HepG2 (cell line): ENCODE results near the gene SPHK2. TPM values are rescaled to one million over a fixed set of nuclear protein-coding genes. Genes with fewer than 3 reads are reported as not detected.

Source experiments
- CHD4 ChIP-seq: fragments of 200-600 bp; sonication (generic); IDR thresholded peaks from 2 replicates; pipeline ENCODE4 v1.7.0; 2017; ENCODE audit warnings: mild to moderate bottlenecking, low read length, borderline replicate concordance
- GABPB1 ChIP-seq: IDR thresholded peaks from 2 replicates; pipeline ENCODE4 v1.6.1; 2016; ENCODE audit warnings: mild to moderate bottlenecking, missing genetic modification reagents, moderate library complexity, missing compliant biosample characterization
- GATAD2A ChIP-seq: IDR thresholded peaks from 2 replicates; pipeline ENCODE4 v1.6.1; 2016
- HNRNPLL ChIP-seq: fragments of 200-400 bp; formaldehyde crosslinking; IDR thresholded peaks from 2 replicates; pipeline ENCODE4 v1.6.1; 2017; ENCODE audit warnings: mild to moderate bottlenecking, low read depth, low read length; ENCODE audit not compliant: poor library complexity, severe bottlenecking
- MYC ChIP-seq: sonication (generic); formaldehyde crosslinking; IDR thresholded peaks from 2 replicates; pipeline ENCODE4 v1.9.0; 2021; ENCODE audit warnings: missing genetic modification reagents, borderline replicate concordance
- NBN ChIP-seq: fragments of 450-650 bp; conservative IDR thresholded peaks from 2 replicates; pipeline ENCODE4 v1.6.1; 2017
- PITX1 ChIP-seq: sonication (generic); formaldehyde crosslinking; IDR thresholded peaks from 2 replicates; pipeline ENCODE4 v1.5.1; 2020; ENCODE audit warnings: mild to moderate bottlenecking, missing genetic modification reagents
- POGZ ChIP-seq: sonication (generic); formaldehyde crosslinking; IDR thresholded peaks from 2 replicates; pipeline ENCODE4 v1.4.0; 2020; ENCODE audit warnings: mild to moderate bottlenecking, missing genetic modification reagents
- RBFOX2 ChIP-seq: fragments of 200-400 bp; formaldehyde crosslinking; IDR thresholded peaks from 2 replicates; pipeline ENCODE4 v1.6.1; 2017; ENCODE audit warnings: low read depth, mild to moderate bottlenecking, low read length
- SAP130 ChIP-seq: IDR thresholded peaks from 2 replicates; pipeline ENCODE4 v1.6.1; 2016; ENCODE audit warnings: low read depth
- SKI ChIP-seq: fragments of 450-650 bp; IDR thresholded peaks from one replicate; pipeline ENCODE4 v1.6.1; 2018; ENCODE audit warnings: mild to moderate bottlenecking; ENCODE audit not compliant: partially characterized antibody
- SP4 ChIP-seq: sonication (generic); formaldehyde crosslinking; IDR thresholded peaks from 2 replicates; pipeline ENCODE4 v1.8.1; 2023; ENCODE audit warnings: mild to moderate bottlenecking, missing genetic modification reagents
- TBX3 ChIP-seq: fragments of 450-650 bp; IDR thresholded peaks from 2 replicates; pipeline ENCODE4 v1.6.1; 2017; ENCODE audit warnings: antibody characterized with exemption, mild to moderate bottlenecking, inconsistent platforms, borderline replicate concordance
- THAP11 ChIP-seq: IDR thresholded peaks from 2 replicates; pipeline ENCODE4 v1.6.1; 2016; ENCODE audit warnings: missing biosample characterization, missing genetic modification reagents
- XRCC5 ChIP-seq: fragments of 200-400 bp; formaldehyde crosslinking; optimal IDR thresholded peaks from 2 replicates; pipeline ENCODE3; 2017; ENCODE audit warnings: mild to moderate bottlenecking, low read length
- YEATS4 ChIP-seq: sonication (generic); formaldehyde crosslinking; IDR thresholded peaks from 2 replicates; pipeline ENCODE4 v1.4.0; 2020; ENCODE audit warnings: missing genetic modification reagents, borderline replicate concordance
- ZMYM2 ChIP-seq: sonication (generic); formaldehyde crosslinking; IDR thresholded peaks from 2 replicates; pipeline ENCODE4 v1.8.0; 2022; ENCODE audit warnings: mild to moderate bottlenecking, missing genetic modification reagents
- ZNF225 ChIP-seq: sonication (generic); formaldehyde crosslinking; IDR thresholded peaks from 2 replicates; pipeline ENCODE4 v1.4.0; 2020; ENCODE audit warnings: mild to moderate bottlenecking, missing genetic modification reagents
- ZNF232 ChIP-seq: sonication (generic); formaldehyde crosslinking; IDR thresholded peaks from 2 replicates; pipeline ENCODE4 v1.4.0; 2020; ENCODE audit warnings: missing genetic modification reagents, borderline replicate concordance
- ZNF629 ChIP-seq: sonication (generic); formaldehyde crosslinking; conservative IDR thresholded peaks from 2 replicates; pipeline ENCODE4 v1.5.0; 2020; ENCODE audit warnings: missing genetic modification reagents
- ZNF766 ChIP-seq: sonication (generic); formaldehyde crosslinking; IDR thresholded peaks from 2 replicates; pipeline ENCODE4 v1.5.0; 2020; ENCODE audit warnings: missing genetic modification reagents, borderline replicate concordance
- ZZZ3 ChIP-seq: sonication (generic); formaldehyde crosslinking; IDR thresholded peaks from 2 replicates; pipeline ENCODE4 v1.4.0; 2020; ENCODE audit warnings: missing genetic modification reagents, mild to moderate bottlenecking, borderline replicate concordance
- polyA plus RNA-seq, 8 experiments: library from polyadenylated mRNA; depleted of rRNA in 3 of 8; stranded (reverse) in 7 of 8; unstranded in 1 of 8; fragments of >200 nt; fragmentation: Illumina TruSeq in 4 of 8; extraction: Trizol in 4 of 8; gene quantifications; 2 replicates each; pipeline versions ENCODE4 v1.2.1 to v1.2.3, GENCODE V29; 2011 to 2016; ENCODE audit warnings: low read depth in 4 of 8, missing spikeins in 1 of 8, mixed read lengths in 1 of 8; ENCODE audit not compliant: insufficient read depth in 1 of 8
- total RNA-seq, 5 experiments: library from RNA; depleted of rRNA; stranded (reverse); fragments of >200 nt; fragmentation: Illumina TruSeq; extraction: Trizol; gene quantifications; 2 replicates each; pipeline ENCODE4 v1.2.3, GENCODE V29; 2016; ENCODE audit warnings: low read depth in 1 of 5
- TF ChIP-seq, protein P1 (sequence below): IDR thresholded peaks from 2 replicates; pipeline ENCODE4 v1.6.1; 2012; ENCODE audit warnings: inconsistent platforms
- TF ChIP-seq, protein P2 (sequence below): sonication (generic); formaldehyde crosslinking; IDR thresholded peaks from 2 replicates; pipeline ENCODE4 v1.4.0; 2020; ENCODE audit warnings: mild to moderate bottlenecking, missing genetic modification reagents, borderline replicate concordance
- TF ChIP-seq, protein P3 (sequence below): sonication (generic); formaldehyde crosslinking; IDR thresholded peaks from 2 replicates; pipeline ENCODE4 v1.8.1; 2023; ENCODE audit warnings: mild to moderate bottlenecking, moderate library complexity, missing genetic modification reagents

The SPHK2 gene
- total and polyA plus RNA-seq, 2 of the 13 experiments (the other 11 are each of a cell fraction or from before 2014, with no cell fraction given): 2.9 to 14.4 TPM

DNA sequence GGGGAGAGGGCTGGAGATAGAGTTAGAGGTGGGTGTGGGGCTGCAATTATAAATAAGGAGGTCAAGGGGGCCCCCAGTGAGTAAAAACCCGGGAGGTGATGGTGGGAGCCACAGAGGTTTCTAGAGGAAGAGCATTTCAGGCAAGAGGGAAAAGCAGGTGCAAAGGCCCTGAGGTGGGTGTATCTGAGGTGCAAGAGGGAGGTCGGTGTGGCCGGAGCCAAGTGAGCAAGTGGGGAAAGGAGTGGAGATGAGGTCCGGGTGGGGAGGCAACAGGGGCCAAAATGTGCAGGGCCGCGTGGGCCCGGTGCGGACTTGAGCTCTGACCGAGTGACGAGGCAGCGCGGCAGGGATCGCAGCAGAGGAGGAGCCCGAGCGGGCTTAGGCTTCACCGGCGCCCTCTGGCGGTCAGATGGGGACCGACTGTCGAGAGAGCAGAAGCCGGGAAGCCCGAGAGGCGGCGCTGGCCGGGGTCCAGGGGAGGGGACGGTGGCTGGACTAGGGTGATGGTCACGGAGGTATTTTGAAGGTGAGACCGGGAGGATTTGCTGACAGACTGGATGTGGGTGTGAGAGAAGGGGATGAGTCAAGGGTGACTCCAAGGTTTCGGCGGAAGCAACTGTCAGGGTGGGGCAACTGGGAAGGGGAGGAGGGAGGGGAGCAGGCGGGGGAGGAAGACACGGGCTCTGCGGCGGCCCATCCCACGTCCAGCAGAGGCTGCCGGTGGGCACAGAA is 30.5 kb upstream of the SPHK2 start (continued):
- peak; percentile 44; the same call in 1 of the 2 replicates for TF ChIP-seq ZNF232 (CRISPR knock-in tag)
- no peak for TF ChIP-seq ZMYM2
- no peak for TF ChIP-seq SKI
- no peak for TF ChIP-seq YEATS4 (CRISPR knock-in tag)
- peak; percentile 58; the same call in 1 of the 2 replicates for TF ChIP-seq PITX1
- 0 out of 2 replicates have a peak, but pooled peaks have one; percentile 32 for TF ChIP-seq SAP130 (CRISPR knock-in tag)
- TF ChIP-seq, protein P1, sequence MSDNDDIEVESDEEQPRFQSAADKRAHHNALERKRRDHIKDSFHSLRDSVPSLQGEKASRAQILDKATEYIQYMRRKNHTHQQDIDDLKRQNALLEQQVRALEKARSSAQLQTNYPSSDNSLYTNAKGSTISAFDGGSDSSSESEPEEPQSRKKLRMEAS: peak; percentile 81
- 0 out of 2 replicates have a peak, but pooled peaks have one; percentile 16 for TF ChIP-seq GATAD2A (CRISPR knock-in tag)
- no peak for TF ChIP-seq NBN
- TF ChIP-seq HNRNPLL: peak; percentile 44
- 0 out of 2 replicates have a peak, but pooled peaks have one; percentile 16 for TF ChIP-seq ZNF225 (CRISPR knock-in tag)
- TF ChIP-seq GABPB1 (CRISPR knock-in tag): peak; percentile 58; the same call in 1 of the 2 replicates
- TF ChIP-seq RBFOX2: no peak
- TF ChIP-seq, protein P2, sequence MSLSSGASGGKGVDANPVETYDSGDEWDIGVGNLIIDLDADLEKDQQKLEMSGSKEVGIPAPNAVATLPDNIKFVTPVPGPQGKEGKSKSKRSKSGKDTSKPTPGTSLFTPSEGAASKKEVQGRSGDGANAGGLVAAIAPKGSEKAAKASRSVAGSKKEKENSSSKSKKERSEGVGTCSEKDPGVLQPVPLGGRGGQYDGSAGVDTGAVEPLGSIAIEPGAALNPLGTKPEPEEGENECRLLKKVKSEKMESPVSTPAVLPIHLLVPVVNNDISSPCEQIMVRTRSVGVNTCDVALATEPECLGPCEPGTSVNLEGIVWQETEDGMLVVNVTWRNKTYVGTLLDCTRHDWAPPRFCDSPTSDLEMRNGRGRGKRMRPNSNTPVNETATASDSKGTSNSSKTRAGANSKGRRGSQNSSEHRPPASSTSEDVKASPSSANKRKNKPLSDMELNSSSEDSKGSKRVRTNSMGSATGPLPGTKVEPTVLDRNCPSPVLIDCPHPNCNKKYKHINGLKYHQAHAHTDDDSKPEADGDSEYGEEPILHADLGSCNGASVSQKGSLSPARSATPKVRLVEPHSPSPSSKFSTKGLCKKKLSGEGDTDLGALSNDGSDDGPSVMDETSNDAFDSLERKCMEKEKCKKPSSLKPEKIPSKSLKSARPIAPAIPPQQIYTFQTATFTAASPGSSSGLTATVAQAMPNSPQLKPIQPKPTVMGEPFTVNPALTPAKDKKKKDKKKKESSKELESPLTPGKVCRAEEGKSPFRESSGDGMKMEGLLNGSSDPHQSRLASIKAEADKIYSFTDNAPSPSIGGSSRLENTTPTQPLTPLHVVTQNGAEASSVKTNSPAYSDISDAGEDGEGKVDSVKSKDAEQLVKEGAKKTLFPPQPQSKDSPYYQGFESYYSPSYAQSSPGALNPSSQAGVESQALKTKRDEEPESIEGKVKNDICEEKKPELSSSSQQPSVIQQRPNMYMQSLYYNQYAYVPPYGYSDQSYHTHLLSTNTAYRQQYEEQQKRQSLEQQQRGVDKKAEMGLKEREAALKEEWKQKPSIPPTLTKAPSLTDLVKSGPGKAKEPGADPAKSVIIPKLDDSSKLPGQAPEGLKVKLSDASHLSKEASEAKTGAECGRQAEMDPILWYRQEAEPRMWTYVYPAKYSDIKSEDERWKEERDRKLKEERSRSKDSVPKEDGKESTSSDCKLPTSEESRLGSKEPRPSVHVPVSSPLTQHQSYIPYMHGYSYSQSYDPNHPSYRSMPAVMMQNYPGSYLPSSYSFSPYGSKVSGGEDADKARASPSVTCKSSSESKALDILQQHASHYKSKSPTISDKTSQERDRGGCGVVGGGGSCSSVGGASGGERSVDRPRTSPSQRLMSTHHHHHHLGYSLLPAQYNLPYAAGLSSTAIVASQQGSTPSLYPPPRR: no peak
- 0 out of 2 replicates have a peak, but pooled peaks have one; percentile 52 for TF ChIP-seq ZNF766 (CRISPR knock-in tag)
- peak; percentile 84 for TF ChIP-seq XRCC5
- no peak for TF ChIP-seq MYC (CRISPR knock-in tag)
- TF ChIP-seq THAP11 (CRISPR knock-in tag): peak; percentile 51; the same call in 1 of the 2 replicates
- TF ChIP-seq CHD4: peak; percentile 95; the same call in 1 of the 2 replicates
- 0 out of 2 replicates have a peak, but pooled peaks have one; percentile 42 for TF ChIP-seq POGZ (CRISPR knock-in tag)
- no peak for TF ChIP-seq ZNF629 (CRISPR knock-in tag)
- TF ChIP-seq ZZZ3 (CRISPR knock-in tag): no peak
- TF ChIP-seq TBX3: no peak
- peak; percentile 76 for TF ChIP-seq SP4 (CRISPR knock-in tag)
- TF ChIP-seq, protein P3, sequence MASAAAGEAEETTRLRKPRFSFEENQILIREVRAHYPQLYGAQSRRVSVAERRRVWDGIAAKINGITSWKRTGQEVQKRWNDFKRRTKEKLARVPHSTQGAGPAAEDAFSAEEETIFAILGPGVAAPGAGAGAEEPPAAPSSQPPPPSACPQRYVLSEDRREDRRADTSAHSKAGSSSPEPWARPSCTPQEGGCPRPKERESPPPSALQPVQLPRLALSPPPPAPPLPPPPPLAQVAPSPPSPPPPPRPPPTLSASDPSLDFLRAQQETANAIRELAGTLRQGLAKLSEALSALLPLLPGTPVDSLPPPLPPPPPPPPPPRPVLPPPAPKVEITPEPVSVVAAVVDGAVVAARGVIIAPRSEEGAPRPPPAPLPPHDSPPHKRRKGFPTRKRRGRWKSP: 0 out of 2 replicates have a peak, but pooled peaks have one; percentile 32
